AG10803 (cell line): ENCODE results near the gene CDRT15.
"Not testable (repeated sequence)": the region's sequence is repeated elsewhere in the genome, so short reads cannot be mapped to it uniquely, and the experiment has no call there.

ENCODE experiments used
- DNase-seq: peaks from one replicate; pipeline ENCODE4 v3.0.0; 2010; ENCODE audit warnings: low read depth
- H3K4me3 ChIP-seq: 2 replicates; pipeline ENCODE4 v1.5.1; 2011; ENCODE audit warnings: mild to moderate bottlenecking, low read length, control low read depth
- TF ChIP-seq, protein P1 (sequence below): conservative IDR thresholded peaks from 2 replicates; pipeline ENCODE4 v1.5.1; 2011; ENCODE audit warnings: mild to moderate bottlenecking, low read length, control low read depth, inconsistent platforms

The CDRT15 gene

DNA sequence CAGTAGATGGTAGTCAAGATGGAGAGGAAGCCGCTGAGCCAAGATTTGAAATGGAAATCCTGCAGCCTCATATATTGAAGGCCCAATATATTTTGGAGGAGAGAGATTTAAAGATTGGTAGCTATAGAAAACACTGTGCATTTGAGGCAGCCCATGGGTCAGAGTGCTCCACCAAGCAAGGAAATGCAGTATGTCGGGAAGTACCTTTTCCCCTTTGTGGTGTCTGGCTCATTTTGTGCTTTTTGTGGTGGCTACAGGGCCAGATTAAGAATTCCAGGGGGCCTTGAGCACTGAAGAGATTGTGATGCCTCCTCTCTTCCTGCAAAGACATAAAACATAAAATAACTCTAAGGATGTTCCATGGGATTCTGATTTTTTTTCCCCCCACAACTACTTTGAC, 39.6 kb downstream of the CDRT15 start:
- TF ChIP-seq, protein P1, sequence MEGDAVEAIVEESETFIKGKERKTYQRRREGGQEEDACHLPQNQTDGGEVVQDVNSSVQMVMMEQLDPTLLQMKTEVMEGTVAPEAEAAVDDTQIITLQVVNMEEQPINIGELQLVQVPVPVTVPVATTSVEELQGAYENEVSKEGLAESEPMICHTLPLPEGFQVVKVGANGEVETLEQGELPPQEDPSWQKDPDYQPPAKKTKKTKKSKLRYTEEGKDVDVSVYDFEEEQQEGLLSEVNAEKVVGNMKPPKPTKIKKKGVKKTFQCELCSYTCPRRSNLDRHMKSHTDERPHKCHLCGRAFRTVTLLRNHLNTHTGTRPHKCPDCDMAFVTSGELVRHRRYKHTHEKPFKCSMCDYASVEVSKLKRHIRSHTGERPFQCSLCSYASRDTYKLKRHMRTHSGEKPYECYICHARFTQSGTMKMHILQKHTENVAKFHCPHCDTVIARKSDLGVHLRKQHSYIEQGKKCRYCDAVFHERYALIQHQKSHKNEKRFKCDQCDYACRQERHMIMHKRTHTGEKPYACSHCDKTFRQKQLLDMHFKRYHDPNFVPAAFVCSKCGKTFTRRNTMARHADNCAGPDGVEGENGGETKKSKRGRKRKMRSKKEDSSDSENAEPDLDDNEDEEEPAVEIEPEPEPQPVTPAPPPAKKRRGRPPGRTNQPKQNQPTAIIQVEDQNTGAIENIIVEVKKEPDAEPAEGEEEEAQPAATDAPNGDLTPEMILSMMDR, result no peak
- DNase-seq, result no peak
- H3K4me3 ChIP-seq, result no peak overlapping the region

DNA sequence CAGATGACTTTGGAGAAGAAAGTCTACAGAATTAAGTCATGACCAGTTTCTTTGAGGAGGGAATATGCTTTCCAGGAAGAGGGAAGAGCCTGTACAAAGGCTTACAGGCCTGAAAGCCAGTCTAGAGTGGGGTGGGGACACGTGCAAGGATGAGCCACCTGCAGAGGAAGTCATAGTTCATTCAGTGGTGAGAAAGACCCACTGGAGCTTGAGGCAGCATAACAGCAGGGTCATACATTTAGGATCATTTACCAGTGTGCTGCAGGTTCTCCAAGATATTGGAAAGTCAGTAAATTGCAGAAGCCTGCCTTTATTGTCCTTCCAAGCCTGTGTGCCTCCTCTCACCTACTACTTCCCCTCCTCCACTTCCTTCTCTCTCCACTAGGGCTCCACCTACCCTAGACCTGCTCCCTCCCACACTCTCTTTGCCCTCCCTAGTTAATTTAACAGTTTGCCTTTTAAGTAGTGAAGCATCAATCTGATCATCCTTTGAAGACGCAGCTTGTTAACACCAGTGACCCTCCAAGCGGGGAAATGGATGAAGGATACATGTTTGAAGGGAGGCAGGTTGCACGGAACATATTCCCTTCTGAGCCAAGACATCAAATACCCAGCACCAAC, 40.2 kb downstream of the CDRT15 start:
- TF ChIP-seq, protein P1, result no peak; the same call in 1 of the 2 replicates
- H3K4me3 ChIP-seq, result no peak overlapping the region
- DNase-seq, result no peak

DNA sequence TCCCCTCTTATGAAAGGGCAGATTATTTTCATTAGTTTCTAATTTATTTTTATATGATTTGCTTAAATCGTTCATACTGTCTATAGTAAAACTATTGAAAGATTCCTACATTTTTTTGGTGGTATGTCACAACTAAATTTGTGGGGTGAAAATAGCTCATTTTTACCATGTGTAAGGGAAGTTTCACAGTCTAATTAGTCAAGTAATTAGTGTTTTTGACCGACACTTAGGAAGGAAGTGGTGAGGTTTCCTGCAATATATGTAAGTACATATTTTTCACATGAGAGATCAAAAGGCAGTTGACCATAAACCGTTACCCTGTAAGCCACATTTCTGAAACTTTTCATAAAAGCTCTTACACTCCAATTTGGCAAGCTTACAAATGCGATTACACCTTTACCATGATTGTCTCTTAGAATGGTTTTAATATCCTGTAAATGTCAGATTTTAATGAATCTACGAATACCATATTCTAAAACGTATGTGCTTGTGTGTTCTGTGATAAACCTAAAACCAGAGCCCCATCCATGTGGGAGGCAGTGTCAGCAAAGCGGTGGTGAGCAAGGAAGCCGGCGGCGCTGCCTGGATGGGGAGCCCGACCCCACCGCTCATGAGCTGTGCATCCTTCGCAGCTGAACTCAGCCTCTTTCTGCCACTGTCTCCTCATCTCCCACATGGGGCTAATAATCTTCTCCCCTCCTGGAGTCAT, 43.9 kb downstream of the CDRT15 start:
- H3K4me3 ChIP-seq, DNase-seq: not testable (repeated sequence)

DNA sequence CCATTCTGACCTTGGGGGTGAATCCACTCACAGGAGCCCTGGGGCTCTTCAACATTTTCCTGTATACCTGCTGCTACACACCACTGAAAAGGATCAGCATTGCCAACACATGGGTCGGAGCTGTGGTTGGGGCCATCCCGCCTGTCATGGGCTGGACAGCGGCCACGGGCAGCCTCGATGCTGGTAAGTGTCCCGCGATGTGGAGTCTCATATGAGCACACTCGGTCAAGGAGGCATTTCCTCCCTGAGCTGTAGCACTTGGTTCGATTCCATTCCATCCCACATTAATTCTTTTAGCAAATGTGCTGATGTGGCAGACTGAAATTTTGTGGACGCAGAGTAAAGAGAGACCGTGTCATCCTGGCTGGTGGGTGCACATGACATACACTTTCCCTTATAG, 44.6 kb downstream of the CDRT15 start:
- H3K4me3 ChIP-seq, DNase-seq: not testable (repeated sequence)

DNA sequence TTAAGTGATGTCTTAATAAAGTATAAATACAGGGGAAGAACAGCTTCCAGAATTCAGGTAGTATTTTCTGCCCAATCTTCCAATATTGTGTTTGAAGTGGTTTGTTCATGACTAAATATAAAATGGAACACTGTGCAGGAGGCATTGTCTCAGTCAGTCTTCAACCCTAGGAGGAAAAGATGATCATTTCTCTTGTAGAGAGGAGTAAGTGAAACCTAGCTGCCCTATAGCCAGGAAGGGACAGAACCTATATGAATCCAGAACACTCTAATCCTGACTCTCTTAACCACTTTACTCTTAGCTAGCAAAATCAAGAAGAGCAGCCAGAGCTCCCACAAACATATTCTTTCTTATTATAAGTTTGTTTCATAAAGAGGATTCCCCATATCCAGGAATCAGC, 45.2 kb downstream of the CDRT15 start:
- H3K4me3 ChIP-seq, DNase-seq: not testable (repeated sequence)

DNA sequence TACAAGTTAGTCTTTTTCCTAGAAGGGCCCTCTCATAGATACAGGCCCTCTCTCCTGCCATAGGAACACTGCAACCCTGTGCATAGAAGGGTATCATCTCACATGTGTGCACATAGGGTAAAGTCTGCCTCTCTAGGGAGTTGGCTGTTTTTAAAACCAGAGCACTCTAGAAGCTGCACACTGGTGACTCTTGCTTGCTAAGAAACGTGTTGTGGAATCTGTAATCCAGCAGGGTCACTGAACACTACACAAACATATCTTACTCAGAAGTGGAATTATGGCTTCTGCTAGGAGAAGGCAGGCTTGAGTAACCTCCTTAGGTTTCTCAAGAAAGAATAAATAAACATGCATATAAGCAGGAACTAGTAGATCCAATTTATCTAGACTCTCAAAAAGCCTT, 45.9 kb downstream of the CDRT15 start:
- H3K4me3 ChIP-seq, DNase-seq: not testable (repeated sequence)

DNA sequence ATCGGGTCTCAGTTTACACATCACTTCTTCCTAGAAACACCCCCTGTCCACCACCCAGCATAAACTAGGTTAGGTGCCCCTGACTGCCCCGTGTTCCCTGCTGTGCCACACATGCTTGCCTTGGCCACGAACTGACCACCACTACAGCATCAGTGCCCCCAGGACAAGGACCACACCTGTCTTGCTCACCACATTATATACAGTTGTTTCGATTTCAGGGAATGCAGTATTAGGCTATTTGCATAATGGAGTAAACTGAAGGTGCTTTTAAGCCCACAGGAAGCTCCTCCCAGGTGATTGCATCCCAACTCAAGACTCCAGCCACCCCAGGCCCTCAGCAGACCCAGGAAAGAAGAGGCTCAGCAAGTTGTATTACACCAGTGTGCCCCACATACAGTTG, 50.2 kb downstream of the CDRT15 start:
- DNase-seq, H3K4me3 ChIP-seq: not testable (repeated sequence)
